ENCODE measurements around the gene GPR156.

GRCh38 chr3:120169407-120169806 lies 115.6 kb downstream of the GPR156 start:
- TF ChIP-seq BHLHE40 (IDR thresholded peaks at IDR 0.05; ENCODE audit: borderline replicate concordance) (no peak), SP1 (IDR thresholded peaks at IDR 0.05) (no peak), PKNOX1 (IDR thresholded peaks at IDR 0.05) (no peak), SUZ12 (IDR thresholded peaks at IDR 0.05) (no peak), TARDBP (IDR thresholded peaks at IDR 0.05) (no peak), FOXM1 (IDR thresholded peaks at IDR 0.05; ENCODE audit: borderline replicate concordance) (no peak), L3MBTL2 (conservative IDR thresholded peaks at IDR 0.05) (no peak), ELF4 (IDR thresholded peaks at IDR 0.05) (no peak), FOXK2 (IDR thresholded peaks at IDR 0.05) (no peak), HDGF (IDR thresholded peaks at IDR 0.05; ENCODE audit: borderline replicate concordance) (no peak), FOXA1 (IDR thresholded peaks at IDR 0.05) (no peak)

Data from HEK293T (cell line).